Endothelial cell of umbilical vein (primary cell): ENCODE results near the gene ANGPTL2. TPM values are rescaled to one million over a fixed set of nuclear protein-coding genes. Genes with fewer than 3 reads are reported as not detected.

Source experiments
- BruUV-seq: library from RNA; stranded (reverse); fragments of 400-500 nt; replicated peaks from 2 replicates; lab custom pipeline; 2021; lab: Mats Ljungman, UMichigan
- CTCF ChIA-PET: fragments of 300-600, 350-600 bp; sonication (Branson Sonifier 250); formaldehyde crosslinking; loops from one replicate; lab custom pipeline; 2021; ENCODE audit warnings: antibody characterized with exemption, inconsistent platforms; lab: Charles Lee
- POLR2A ChIA-PET: fragments of 300-600, 350-600 bp; sonication (Branson Sonifier 250); formaldehyde crosslinking; loops from one replicate; lab custom pipeline; 2021; ENCODE audit warnings: antibody characterized with exemption, inconsistent platforms; lab: Charles Lee
- DNase-seq: peaks from one replicate; pipeline ENCODE4 v3.0.0-alpha.2; 2011; ENCODE audit warnings: low read depth, low spot score
- FAIRE-seq: peaks from 2 replicates; lab custom pipeline; 2011; peaks lifted over from hg19 to GRCh38; lab: Jason Lieb, UNC
- H2AFZ ChIP-seq: 2 replicates; pipeline ENCODE4 v1.6.0; 2012; ENCODE audit warnings: low read depth, low read length, control low read depth, inconsistent platforms
- H3K27ac ChIP-seq: 2 replicates; pipeline ENCODE4 v1.5.1; 2011; ENCODE audit warnings: low read depth, mild to moderate bottlenecking, control low read depth, low read length, moderate library complexity; ENCODE audit not compliant: insufficient read depth
- H3K27me3 ChIP-seq, 2 experiments: 2 replicates each; pipeline versions ENCODE4 v1.6.0 to v1.6.1; 2011; ENCODE audit warnings: low read length in 2 of 2, mixed read lengths in 1 of 2; ENCODE audit not compliant: control insufficient read depth in 2 of 2, insufficient read depth in 2 of 2
- H3K36me3 ChIP-seq, 2 experiments: 2 replicates in 1 of 2; 3 replicates in 1 of 2; pipeline ENCODE4 v1.5.1; 2011; ENCODE audit warnings: low read length in 2 of 2, mild to moderate bottlenecking in 1 of 2, moderate library complexity in 1 of 2; ENCODE audit not compliant: control insufficient read depth in 2 of 2, insufficient read depth in 2 of 2; ENCODE audit errors: extremely low read depth in 1 of 2
- H3K4me1 ChIP-seq: 3 replicates; pipeline ENCODE4 v1.5.1; 2011; ENCODE audit warnings: mild to moderate bottlenecking, low read length; ENCODE audit not compliant: control insufficient read depth, insufficient read depth; ENCODE audit errors: extremely low read depth
- H3K4me2 ChIP-seq: 2 replicates; pipeline ENCODE4 v1.6.1; 2011; ENCODE audit warnings: low read length, control low read depth, mixed read lengths; ENCODE audit not compliant: insufficient read depth
- H3K4me3 ChIP-seq, 3 experiments: fragments of 200-600 bp in 1 of 3; sonication (generic), shearing (Covaris generic) in 1 of 3; replicated peaks in 1 of 3; 2 replicates each; pipeline ENCODE4 v1.5.1; 2011 to 2016; ENCODE audit warnings: control low read depth in 3 of 3, low read length in 3 of 3, mild to moderate bottlenecking in 2 of 3, inconsistent platforms in 1 of 3, low read depth in 1 of 3, moderate library complexity in 1 of 3; ENCODE audit not compliant: insufficient read depth in 1 of 3
- H3K79me2 ChIP-seq: 2 replicates; pipeline ENCODE4 v1.6.0; 2012; ENCODE audit warnings: low read length, inconsistent platforms; ENCODE audit not compliant: control insufficient read depth, insufficient read depth
- H3K9ac ChIP-seq: replicated peaks from 2 replicates; pipeline ENCODE3; 2011; ENCODE audit warnings: low read length, control low read depth; ENCODE audit not compliant: insufficient read depth; ENCODE audit errors: extremely low read depth
- H3K9me1 ChIP-seq: replicated peaks from 3 replicates; pipeline ENCODE4 v1.6.0; 2011; ENCODE audit warnings: mild to moderate bottlenecking, low read length; ENCODE audit not compliant: control insufficient read depth, insufficient read depth; ENCODE audit errors: extremely low read depth
- H3K9me3 ChIP-seq: replicated peaks from 2 replicates; pipeline ENCODE4 v1.5.1; 2012; ENCODE audit warnings: low read length, inconsistent platforms; ENCODE audit not compliant: control insufficient read depth, insufficient read depth
- H4K20me1 ChIP-seq: replicated peaks from 2 replicates; pipeline ENCODE3; 2011; ENCODE audit warnings: mild to moderate bottlenecking, low read length; ENCODE audit not compliant: control insufficient read depth, insufficient read depth; ENCODE audit errors: extremely low read depth
- EZH2 ChIP-seq: IDR thresholded peaks from 2 replicates; pipeline ENCODE4 v1.6.1; 2012; ENCODE audit warnings: borderline replicate concordance, low read depth, mild to moderate bottlenecking, moderate library complexity, low read length, inconsistent platforms; ENCODE audit not compliant: severe bottlenecking
- FOS ChIP-seq: IDR thresholded peaks from 2 replicates; pipeline ENCODE4 v1.6.1; 2011; ENCODE audit warnings: mild to moderate bottlenecking, low read length, moderate library complexity, borderline replicate concordance; ENCODE audit not compliant: insufficient read depth
- GATA2 ChIP-seq: IDR thresholded peaks from 2 replicates; pipeline ENCODE4 v1.7.0; 2011; ENCODE audit warnings: low read depth, mild to moderate bottlenecking, moderate library complexity, mixed read lengths, low read length; ENCODE audit not compliant: insufficient read length, insufficient read depth
- JUN ChIP-seq: IDR thresholded peaks from 2 replicates; pipeline ENCODE4 v1.6.1; 2011; ENCODE audit warnings: borderline replicate concordance, low read depth; ENCODE audit not compliant: insufficient read length, insufficient read depth
- MAX ChIP-seq: IDR thresholded peaks from 2 replicates; pipeline ENCODE4 v1.6.1; 2011; ENCODE audit not compliant: insufficient read depth, insufficient read length
- MYC ChIP-seq: IDR thresholded peaks from one replicate; pipeline ENCODE4 v1.6.1; 2011; ENCODE audit warnings: mild to moderate bottlenecking, low read depth, low read length
- POLR2A ChIP-seq: IDR thresholded peaks from 2 replicates; pipeline ENCODE4 v1.6.1; 2012; ENCODE audit warnings: low read depth, mild to moderate bottlenecking, control low read depth, low read length
- POLR2AphosphoS5 ChIP-seq: IDR thresholded peaks from 2 replicates; pipeline ENCODE4 v1.6.1; 2012; ENCODE audit warnings: low read depth, mild to moderate bottlenecking, control low read depth, low read length, moderate library complexity; ENCODE audit not compliant: insufficient read depth
- dilution Hi-C: fragments of 300-500 bp; cut with MboI; formaldehyde crosslinking; loops from one replicate; pipeline ENCODE4 v1.15.0; 2019; ENCODE audit warnings: low sequenced_read_pairs; ENCODE audit not compliant: extremely low pct_ligation_motif_present
- intact Hi-C: fragments of 100-400 bp; cut with micrococcal nuclease; formaldehyde crosslinking; loops from one replicate; pipeline ENCODE4 v1.10.0; 2022
- polyA plus RNA-seq, 4 experiments: library from polyadenylated mRNA; depleted of rRNA in 3 of 4; stranded (reverse) in 3 of 4; unstranded in 1 of 4; fragments of >200 nt; gene quantifications; 2 replicates each; pipeline versions ENCODE4 v1.2.1 to v1.2.3, GENCODE V29; 2011 to 2012; ENCODE audit warnings: missing spikeins in 1 of 4
- total RNA-seq: library from RNA; stranded (reverse); gene quantifications from 2 replicates; pipeline ENCODE4 v1.2.3, GENCODE V29; 2021
- TF ChIP-seq, protein P1 (sequence below), 2 donors: IDR thresholded peaks; 1 replicate in 1 of 2; 2 replicates in 1 of 2; pipeline ENCODE4 v1.5.1; 2011; ENCODE audit warnings: low read length in 2 of 2, mild to moderate bottlenecking in 2 of 2, moderate library complexity in 2 of 2, control low read depth in 1 of 2, inconsistent platforms in 1 of 2, low read depth in 1 of 2; ENCODE audit not compliant: insufficient read depth in 1 of 2; ENCODE audit errors: extremely low read depth in 1 of 2

The ANGPTL2 gene
- total and polyA plus RNA-seq, 2 donors (not counting 3 experiments of a cell fraction or from before 2014, with no cell fraction given) = 15.1 to 24.5 TPM

DNA sequence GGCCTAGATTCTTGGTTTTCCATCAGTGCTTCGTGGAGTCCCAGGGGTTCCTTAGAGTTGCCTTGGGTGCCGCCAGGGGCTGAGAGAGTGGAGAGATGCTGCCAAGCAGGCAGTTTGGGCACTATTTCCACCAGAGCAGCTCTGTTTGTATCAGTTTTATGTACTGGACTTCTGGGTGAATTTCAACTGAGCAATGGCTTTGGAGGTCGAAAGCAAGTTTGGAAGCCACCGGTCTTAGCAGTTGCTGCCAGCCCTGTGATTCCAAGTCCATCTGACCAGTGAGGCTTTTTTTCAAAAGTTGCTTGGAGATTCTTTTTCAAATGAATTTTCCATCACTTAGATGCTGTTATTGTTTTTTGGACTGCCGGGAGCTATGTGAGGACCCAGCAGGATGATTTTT is 68.5 kb downstream of the ANGPTL2 start:
- H3K79me2 ChIP-seq = no peaks in the 10 kb centered on the region
- no TSS peak for BruUV-seq
- H3K4me2 ChIP-seq = no peak overlapping the region
- H3K9me1 ChIP-seq = no peaks in the 10 kb centered on the region
- CTCF ChIA-PET = interaction anchor here (1.3 to 1.5 kb wide), 2 partner anchors 15 to 89 kb away, joined by 3 to 4 read pairs; no protein-coding TSS in a partner anchor
- no peaks in the 10 kb centered on the region for H4K20me1 ChIP-seq
- no peak overlapping the region for H3K27ac ChIP-seq
- H3K4me3 ChIP-seq = no peak overlapping the region
- dilution Hi-C loops (no loop called here), intact Hi-C loops (no loop called here)
- DNase-seq = no peak
- POLR2A ChIA-PET = interaction anchor here (0.7 kb wide), 1 partner anchor 110 kb away, joined by 3 read pairs; no protein-coding TSS in a partner anchor
- no peak for TF ChIP-seq POLR2AphosphoS5
- no peak for TF ChIP-seq MYC
- no peak for TF ChIP-seq POLR2A
- no peak for TF ChIP-seq FOS
- no peak for TF ChIP-seq JUN
- TF ChIP-seq GATA2 = no peak
- TF ChIP-seq MAX = no peak
- TF ChIP-seq EZH2 = no peak
- TF ChIP-seq, protein P1, sequence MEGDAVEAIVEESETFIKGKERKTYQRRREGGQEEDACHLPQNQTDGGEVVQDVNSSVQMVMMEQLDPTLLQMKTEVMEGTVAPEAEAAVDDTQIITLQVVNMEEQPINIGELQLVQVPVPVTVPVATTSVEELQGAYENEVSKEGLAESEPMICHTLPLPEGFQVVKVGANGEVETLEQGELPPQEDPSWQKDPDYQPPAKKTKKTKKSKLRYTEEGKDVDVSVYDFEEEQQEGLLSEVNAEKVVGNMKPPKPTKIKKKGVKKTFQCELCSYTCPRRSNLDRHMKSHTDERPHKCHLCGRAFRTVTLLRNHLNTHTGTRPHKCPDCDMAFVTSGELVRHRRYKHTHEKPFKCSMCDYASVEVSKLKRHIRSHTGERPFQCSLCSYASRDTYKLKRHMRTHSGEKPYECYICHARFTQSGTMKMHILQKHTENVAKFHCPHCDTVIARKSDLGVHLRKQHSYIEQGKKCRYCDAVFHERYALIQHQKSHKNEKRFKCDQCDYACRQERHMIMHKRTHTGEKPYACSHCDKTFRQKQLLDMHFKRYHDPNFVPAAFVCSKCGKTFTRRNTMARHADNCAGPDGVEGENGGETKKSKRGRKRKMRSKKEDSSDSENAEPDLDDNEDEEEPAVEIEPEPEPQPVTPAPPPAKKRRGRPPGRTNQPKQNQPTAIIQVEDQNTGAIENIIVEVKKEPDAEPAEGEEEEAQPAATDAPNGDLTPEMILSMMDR (IDR thresholded peaks at IDR 0.05; ENCODE audit: extremely low read depth in 1 of 2, insufficient read depth in 1 of 2, low read depth in 1 of 2, low read length in 2 of 2) = no peak
- no peaks in the 10 kb centered on the region for H3K9me3 ChIP-seq
- peaks cover 37% of the 10 kb centered on the region for H3K4me1 ChIP-seq
- H3K9ac ChIP-seq = no peak overlapping the region
- H3K36me3 ChIP-seq = no peaks in the 10 kb centered on the region
- no peak overlapping the region for H2AFZ ChIP-seq
- no peak for FAIRE-seq
- no peaks in the 10 kb centered on the region for H3K27me3 ChIP-seq
